ENCODE results near the gene TBX10.

DNA sequence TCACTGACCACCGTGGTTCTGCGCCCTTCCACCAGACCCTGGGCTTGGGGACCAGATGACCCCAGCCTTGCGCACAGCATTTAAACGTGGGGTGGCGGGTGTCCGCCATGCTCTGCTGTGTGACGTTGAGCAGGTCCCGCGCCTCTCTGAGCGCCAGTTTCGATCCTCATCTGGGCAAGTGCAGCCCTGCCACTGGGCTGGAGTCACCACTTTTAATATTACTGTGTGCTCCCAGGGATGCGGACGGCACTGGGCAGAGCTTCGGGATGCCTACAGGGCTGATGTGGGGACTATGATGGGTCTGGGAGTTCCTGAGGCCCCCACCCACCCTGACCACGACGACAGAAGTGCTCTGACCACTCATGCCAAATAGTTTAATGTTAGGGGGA, 8.6 kb downstream of the TBX10 start:
- TF ChIP-seq, protein P1, sequence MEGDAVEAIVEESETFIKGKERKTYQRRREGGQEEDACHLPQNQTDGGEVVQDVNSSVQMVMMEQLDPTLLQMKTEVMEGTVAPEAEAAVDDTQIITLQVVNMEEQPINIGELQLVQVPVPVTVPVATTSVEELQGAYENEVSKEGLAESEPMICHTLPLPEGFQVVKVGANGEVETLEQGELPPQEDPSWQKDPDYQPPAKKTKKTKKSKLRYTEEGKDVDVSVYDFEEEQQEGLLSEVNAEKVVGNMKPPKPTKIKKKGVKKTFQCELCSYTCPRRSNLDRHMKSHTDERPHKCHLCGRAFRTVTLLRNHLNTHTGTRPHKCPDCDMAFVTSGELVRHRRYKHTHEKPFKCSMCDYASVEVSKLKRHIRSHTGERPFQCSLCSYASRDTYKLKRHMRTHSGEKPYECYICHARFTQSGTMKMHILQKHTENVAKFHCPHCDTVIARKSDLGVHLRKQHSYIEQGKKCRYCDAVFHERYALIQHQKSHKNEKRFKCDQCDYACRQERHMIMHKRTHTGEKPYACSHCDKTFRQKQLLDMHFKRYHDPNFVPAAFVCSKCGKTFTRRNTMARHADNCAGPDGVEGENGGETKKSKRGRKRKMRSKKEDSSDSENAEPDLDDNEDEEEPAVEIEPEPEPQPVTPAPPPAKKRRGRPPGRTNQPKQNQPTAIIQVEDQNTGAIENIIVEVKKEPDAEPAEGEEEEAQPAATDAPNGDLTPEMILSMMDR (IDR thresholded peaks at IDR 0.05), result no peak
- TF ChIP-seq POLR2AphosphoS5 (IDR thresholded peaks at IDR 0.05), result no peak
- no peak for TF ChIP-seq EP300 (IDR thresholded peaks at IDR 0.05)

Measured in gastroesophageal sphincter (tissue), 3 donors.